Right lobe of liver (tissue), 4 donors: Measurements from ENCODE around the gene SLC8A1.

Experiments used
- CTCF ChIP-seq, 4 donors: fragments of 200-600 bp in 3 of 4; fragments of 450-650 bp in 1 of 4; IDR thresholded peaks; one replicate each; pipeline versions ENCODE4 v1.5.1 to v1.8.0; 2016 to 2022; ENCODE audit warnings: antibody characterized with exemption in 4 of 4, mild to moderate bottlenecking in 2 of 4
- POLR2A ChIP-seq: fragments of 450-650 bp; IDR thresholded peaks from one replicate; pipeline ENCODE4 v1.6.1; 2017; ENCODE audit warnings: antibody characterized with exemption, mild to moderate bottlenecking
- donor health status: DM: no; HTN: no; CAD: no.
- donor health status: DM: no; HTN: no; CAD: no.
- donor health status: DM: no; HTN: yes; CAD: no.

GRCh38 chr2:40419364-40419762 is 32.5 kb downstream of the SLC8A1 start:
- TF ChIP-seq POLR2A (no peak), CTCF (IDR thresholded peaks at IDR 0.05) (no peak)
